Activated B cell treated with CpG ODN at 0.5 μM for 24 hours (primary cell): ENCODE measurements around the gene PXDN. TPM values are rescaled to one million over a fixed set of nuclear protein-coding genes. Genes with fewer than 3 reads are reported as not detected.

Experiments
- ATAC-seq: fragments of 200-7000 bp; cut with Tn5 transposase; one replicate; pipeline ENCODE4 v1.10.0; 2021; ENCODE audit warnings: low read depth, mild to moderate bottlenecking, moderate library complexity
- CTCF ChIA-PET: fragments of 350-600 bp; sonication (Branson Sonifier 250); formaldehyde crosslinking; loops from one replicate; lab custom pipeline; 2021; ENCODE audit warnings: antibody characterized with exemption; lab: Charles Lee
- POLR2A ChIA-PET: fragments of 350-600 bp; sonication (Branson Sonifier 250); formaldehyde crosslinking; loops from one replicate; lab custom pipeline; 2021; ENCODE audit warnings: antibody characterized with exemption; lab: Charles Lee
- DNase-seq: peaks from one replicate; pipeline ENCODE4 v3.0.0; 2022
- H3K27ac Mint-ChIP-seq: one replicate; pipeline ENCODE4 v1.8.0; 2020; ENCODE audit warnings: mixed read lengths
- H3K27me3 Mint-ChIP-seq: one replicate; pipeline ENCODE4 v1.8.0; 2021; ENCODE audit warnings: mixed read lengths
- H3K36me3 Mint-ChIP-seq: one replicate; pipeline ENCODE4 v1.8.0; 2021; ENCODE audit warnings: low read depth, mixed read lengths
- H3K4me1 Mint-ChIP-seq: one replicate; pipeline ENCODE4 v1.8.0; 2021; ENCODE audit warnings: mixed read lengths
- H3K4me3 Mint-ChIP-seq: one replicate; pipeline ENCODE4 v1.8.0; 2020; ENCODE audit warnings: mild to moderate bottlenecking, mixed read lengths
- H3K9me3 Mint-ChIP-seq: one replicate; pipeline ENCODE4 v1.8.0; 2020; ENCODE audit warnings: mixed read lengths
- CTCF ChIP-seq: fragments of 200-600 bp; IDR thresholded peaks from one replicate; pipeline ENCODE4 v1.8.0; 2022; ENCODE audit warnings: antibody characterized with exemption, mild to moderate bottlenecking
- intact Hi-C: fragments of 100-400 bp; cut with micrococcal nuclease; formaldehyde crosslinking; loops from one replicate; pipeline ENCODE4 v1.15.1; 2024
- total RNA-seq: library from RNA; stranded (reverse); gene quantifications from 2 replicates; pipeline ENCODE4 v1.2.3, GENCODE V29; 2022

The PXDN gene
- total RNA-seq, 1 donor from 2014 or later, result 1.1 TPM

- no peaks in the 10 kb centered on the region for H3K4me1 Mint-ChIP-seq
- TF ChIP-seq CTCF, result no peak
- intact Hi-C loops, result no loop called here
- CTCF ChIA-PET, result no interaction called here
- H3K27me3 Mint-ChIP-seq, result peaks cover 3% of the 10 kb centered on the region
- H3K27ac Mint-ChIP-seq, result no peak overlapping the region
- POLR2A ChIA-PET, result no interaction called here
- no peaks in the 10 kb centered on the region for H3K36me3 Mint-ChIP-seq
- H3K9me3 Mint-ChIP-seq, result no peaks in the 10 kb centered on the region
- H3K4me3 Mint-ChIP-seq, result no peak overlapping the region
- ATAC-seq, result no peak
- no peak for DNase-seq
Measured at GRCh38 chr2:1654696-1655374, 89.5 kb downstream of the PXDN start.

GRCh38 chr2:1653956-1654695, 90.2 kb downstream of the PXDN start:
- Mint-ChIP-seq H3K4me1 (no peaks in the 10 kb centered on the region), H3K4me3 (no peak overlapping the region), H3K36me3 (no peaks in the 10 kb centered on the region), H3K27ac (no peak overlapping the region), H3K27me3 (peaks cover 3% of the 10 kb centered on the region), H3K9me3 (no peaks in the 10 kb centered on the region)
- intact Hi-C loops, result no loop called here
- no peak for DNase-seq
- POLR2A ChIA-PET, result no interaction called here
- TF ChIP-seq CTCF, result no peak
- CTCF ChIA-PET, result no interaction called here
- ATAC-seq, result no peak

- Mint-ChIP-seq H3K4me3 (no peak overlapping the region), H3K4me1 (no peaks in the 10 kb centered on the region), H3K36me3 (no peaks in the 10 kb centered on the region), H3K9me3 (no peaks in the 10 kb centered on the region), H3K27me3 (no peaks in the 10 kb centered on the region), H3K27ac (no peak overlapping the region)
- intact Hi-C loops, result no loop called here
- CTCF ChIA-PET, result no interaction called here
- DNase-seq, result no peak
- ATAC-seq, result no peak
- no peak for TF ChIP-seq CTCF
- POLR2A ChIA-PET, result no interaction called here
Measured at GRCh38 chr2:1652034-1652790, 92.1 kb downstream of the PXDN start.

GRCh38 chr2:1651121-1652033, 92.9 kb downstream of the PXDN start:
- Mint-ChIP-seq H3K27me3 (no peaks in the 10 kb centered on the region), H3K4me3 (no peak overlapping the region), H3K36me3 (no peaks in the 10 kb centered on the region), H3K9me3 (no peaks in the 10 kb centered on the region), H3K27ac (no peak overlapping the region), H3K4me1 (no peaks in the 10 kb centered on the region)
- ChIA-PET POLR2A (no interaction called here), CTCF (no interaction called here)
- ATAC-seq, result no peak
- TF ChIP-seq CTCF, result no peak
- DNase-seq, result no peak
- intact Hi-C loops, result no loop called here
